VCaP (cell line): ENCODE measurements around the gene SELENOV.

Experiments
- H3K27ac ChIP-seq: fragments of 450-650 bp; 2 replicates; pipeline ENCODE4 v1.5.1; 2017
- CTCF ChIP-seq: fragments of 450-650 bp; conservative IDR thresholded peaks from 2 replicates; pipeline ENCODE4 v1.5.1; 2017; ENCODE audit warnings: mild to moderate bottlenecking, moderate library complexity

SELENOV gene

GRCh38 chr19:39524495-39524894 lies 9.6 kb downstream of the SELENOV start:
- no peak for TF ChIP-seq CTCF
- no peak overlapping the region for H3K27ac ChIP-seq

GRCh38 chr19:39525205-39525604 lies 10.3 kb downstream of the SELENOV start:
- TF ChIP-seq CTCF = no peak
- no peak overlapping the region for H3K27ac ChIP-seq

GRCh38 chr19:39531834-39532232 lies 16.9 kb downstream of the SELENOV start:
- peak overlapping the region; percentile 77 for H3K27ac ChIP-seq
- TF ChIP-seq CTCF = no peak

GRCh38 chr19:39532233-39533002 lies 17.5 kb downstream of the SELENOV start, which contains the start of gene EID2B:
EID2B (minus strand) TSS chr19:39532852; CDS start chr19:39532802, 50 bp downstream.
- peak within 1 kb of the TSS; percentile 77 for H3K27ac ChIP-seq
- peak; percentile 99 for TF ChIP-seq CTCF

- H3K27ac ChIP-seq = peak overlapping the region; percentile 77
- peak; percentile 58 for TF ChIP-seq CTCF
These were observed 18.1 kb downstream of the SELENOV start for GRCh38 chr19:39533003-39533512.

- no peak overlapping the region for H3K27ac ChIP-seq
- TF ChIP-seq CTCF = no peak
These were observed 18.9 kb downstream of the SELENOV start for GRCh38 chr19:39533791-39534190.

GRCh38 chr19:39539165-39539517 lies 24.2 kb downstream of the SELENOV start:
- peak overlapping the region; percentile 99 for H3K27ac ChIP-seq
- no peak for TF ChIP-seq CTCF
